ENCODE results near the gene MIA3.

Gene MIA3

GRCh38 chr1:222716393-222716792 lies 98.5 kb downstream of the MIA3 start:
- Histone ChIP-seq H4K20me1 (peaks cover 0 to 61% (median 0%) of the 10 kb centered on the region in 11 experiments; a peak in 6 of 22 replicates), H3K9ac (no peak overlapping the region), H3K27me3 (no peaks in the 10 kb centered on the region), H3K27ac (no peak overlapping the region), H3K9me3 (replicated peaks in 1 of 11) (no peaks in the 10 kb centered on the region), H3K4me3 (no peak overlapping the region), H3K4me1 (peaks cover 8 to 12% (median 10%) of the 10 kb centered on the region in 10 experiments; a peak in 15 of 20 replicates), H3K36me3 (peaks cover 50 to 70% (median 61%) of the 10 kb centered on the region in 11 experiments), H3K4me2 (no peak overlapping the region)
- no peak for TF ChIP-seq Cebpa-rat (IDR thresholded peaks at IDR 0.05)
